Measurements from ENCODE around the gene THNSL1.

THNSL1 gene

DNA sequence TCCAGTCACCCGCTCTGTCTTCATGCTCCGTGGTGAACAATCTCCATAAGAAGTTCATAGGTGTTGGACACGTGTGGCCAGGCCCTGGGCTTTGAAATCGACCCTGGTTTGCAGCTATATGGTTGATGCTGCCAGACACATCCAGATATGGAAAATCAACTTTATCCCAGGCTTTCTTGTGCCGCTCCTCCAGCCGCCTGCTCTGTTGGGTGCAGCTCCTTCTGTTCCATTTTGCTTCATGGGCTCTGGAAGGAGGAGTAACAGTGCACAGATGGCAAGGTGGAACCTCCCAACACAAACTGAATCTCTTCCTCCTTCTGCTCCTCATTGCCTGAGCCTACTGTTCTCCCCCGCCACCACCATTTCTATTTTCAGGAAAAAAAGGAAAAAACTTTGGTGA is 44.7 kb downstream of the THNSL1 start:
- no peak for DNase-seq

DNA sequence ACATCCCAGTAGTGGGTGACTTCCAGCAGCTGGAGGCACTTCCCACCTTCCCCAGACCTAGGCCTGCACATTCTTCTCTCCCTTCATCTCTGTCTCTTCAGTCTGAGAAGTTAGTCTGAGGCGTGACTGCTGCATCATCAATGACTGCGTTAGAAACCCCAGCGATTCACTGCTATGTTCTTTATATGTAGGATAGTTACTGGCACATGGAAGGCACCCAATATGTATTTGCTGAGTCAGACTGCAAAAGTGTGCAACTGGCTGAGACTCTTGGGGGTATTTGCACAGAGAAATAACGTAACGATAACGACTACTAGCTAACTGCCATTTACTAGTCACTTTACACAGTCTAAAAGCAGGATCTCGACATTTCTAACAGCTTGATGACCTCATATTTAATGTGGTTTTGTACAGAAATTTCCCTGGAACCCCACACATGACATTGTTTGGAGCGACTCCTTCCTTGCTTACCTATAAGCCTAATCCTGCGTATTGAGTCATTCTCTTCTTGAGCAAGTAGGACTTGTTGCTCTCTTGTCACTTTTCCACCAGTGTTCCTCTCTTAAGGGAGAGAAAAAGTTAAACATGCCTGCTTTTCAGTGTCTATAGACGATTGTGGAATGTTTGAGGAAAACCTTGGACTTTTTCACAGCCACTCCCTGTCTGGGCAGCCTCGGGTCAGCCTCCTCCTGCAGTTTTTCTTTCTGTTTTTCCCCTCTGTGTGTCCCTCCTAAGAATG is 45.5 kb downstream of the THNSL1 start:
- no peak for DNase-seq

DNA sequence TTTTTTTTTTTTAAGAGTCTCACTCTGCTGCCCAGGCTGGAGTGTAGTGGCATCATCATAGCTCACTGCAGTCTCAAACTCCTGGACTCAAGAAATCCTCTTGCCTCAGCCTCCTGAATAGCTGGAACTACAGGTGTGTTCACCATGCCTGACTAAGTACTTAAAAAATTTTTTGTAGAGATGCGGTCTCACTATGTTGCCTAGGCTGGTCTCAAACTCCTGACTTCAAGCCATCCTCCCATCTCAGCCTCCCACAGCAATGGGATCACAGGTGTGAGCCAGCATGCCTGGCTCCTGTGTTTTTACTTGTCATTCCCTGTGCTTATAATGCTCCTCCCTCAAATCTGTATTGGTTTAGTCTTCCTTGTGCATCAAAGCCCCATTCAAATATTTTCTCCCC is 46.7 kb downstream of the THNSL1 start:
- no peak for DNase-seq

DNA sequence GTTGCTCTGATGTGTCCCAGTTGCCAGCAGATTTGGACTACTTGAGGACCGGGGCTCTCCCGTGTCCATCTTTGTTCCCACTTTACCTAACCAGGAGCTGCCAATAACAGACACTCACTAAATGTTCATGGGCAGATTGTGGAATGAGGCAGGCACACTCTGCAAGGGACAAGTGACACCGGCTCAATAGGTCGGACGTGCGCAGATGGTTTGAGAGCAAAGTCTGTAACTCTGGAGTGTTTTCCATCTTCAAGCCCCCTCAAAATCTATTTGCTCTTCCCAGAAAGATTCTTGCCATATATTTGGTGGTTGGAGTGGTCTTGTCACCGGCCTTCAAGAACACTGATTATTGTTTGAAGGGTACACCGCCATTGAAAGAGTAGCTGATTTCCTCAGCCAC is 47.2 kb downstream of the THNSL1 start:
- DNase-seq, result no peak

DNA sequence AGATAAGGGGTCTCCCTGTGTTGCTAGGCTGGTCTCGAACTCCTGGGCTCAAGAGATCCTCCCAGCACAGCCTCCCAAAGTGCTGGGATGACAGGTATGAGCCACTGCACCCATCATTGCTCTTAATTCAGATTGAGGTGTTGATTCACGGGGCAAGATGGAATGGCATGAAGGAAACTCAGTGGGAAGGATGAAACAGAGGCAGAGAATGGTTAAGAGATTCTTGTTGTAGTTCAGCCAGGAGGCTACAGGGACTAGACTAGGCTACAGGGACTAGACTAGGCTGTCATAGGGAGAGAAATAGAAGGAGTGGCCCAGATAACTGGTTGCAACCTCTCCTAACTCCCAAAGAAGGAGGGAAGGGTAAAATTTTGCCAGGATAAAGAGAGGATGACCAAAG is 48.0 kb downstream of the THNSL1 start:
- no peak for DNase-seq

DNA sequence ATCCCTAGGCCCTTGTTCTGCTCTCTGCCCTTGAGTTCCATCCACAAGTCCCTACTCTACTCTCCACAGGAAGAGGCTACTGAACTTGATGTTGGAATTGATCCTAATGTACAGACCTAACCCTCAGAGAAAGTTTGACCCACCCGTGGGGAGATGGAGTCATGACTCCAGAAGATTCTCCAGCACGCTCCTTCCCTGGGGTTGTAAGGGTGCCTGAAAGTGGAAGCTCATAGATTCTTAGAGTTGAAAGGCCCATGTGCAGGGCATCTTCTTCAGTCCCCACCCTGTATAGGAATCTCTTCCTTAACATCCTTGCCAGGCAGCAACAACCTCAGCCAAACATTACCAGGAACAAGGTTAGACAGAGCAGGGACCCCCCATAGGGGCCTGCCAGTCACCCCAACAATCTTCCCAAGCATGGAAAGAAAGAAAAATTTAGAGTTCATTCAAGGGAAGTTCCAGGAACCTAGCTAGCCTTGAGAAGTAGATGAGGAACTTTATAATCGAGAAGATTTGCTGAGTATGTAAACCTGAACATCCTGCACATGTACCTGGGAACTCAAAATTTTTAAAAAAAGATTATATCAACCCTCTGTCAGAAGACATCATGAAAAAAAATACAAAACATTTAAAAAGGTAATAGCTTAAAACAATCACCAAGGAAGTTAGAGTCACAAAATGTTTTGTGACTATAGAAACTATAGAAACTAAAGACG is 49.5 kb downstream of the THNSL1 start:
- no peak for DNase-seq

DNA sequence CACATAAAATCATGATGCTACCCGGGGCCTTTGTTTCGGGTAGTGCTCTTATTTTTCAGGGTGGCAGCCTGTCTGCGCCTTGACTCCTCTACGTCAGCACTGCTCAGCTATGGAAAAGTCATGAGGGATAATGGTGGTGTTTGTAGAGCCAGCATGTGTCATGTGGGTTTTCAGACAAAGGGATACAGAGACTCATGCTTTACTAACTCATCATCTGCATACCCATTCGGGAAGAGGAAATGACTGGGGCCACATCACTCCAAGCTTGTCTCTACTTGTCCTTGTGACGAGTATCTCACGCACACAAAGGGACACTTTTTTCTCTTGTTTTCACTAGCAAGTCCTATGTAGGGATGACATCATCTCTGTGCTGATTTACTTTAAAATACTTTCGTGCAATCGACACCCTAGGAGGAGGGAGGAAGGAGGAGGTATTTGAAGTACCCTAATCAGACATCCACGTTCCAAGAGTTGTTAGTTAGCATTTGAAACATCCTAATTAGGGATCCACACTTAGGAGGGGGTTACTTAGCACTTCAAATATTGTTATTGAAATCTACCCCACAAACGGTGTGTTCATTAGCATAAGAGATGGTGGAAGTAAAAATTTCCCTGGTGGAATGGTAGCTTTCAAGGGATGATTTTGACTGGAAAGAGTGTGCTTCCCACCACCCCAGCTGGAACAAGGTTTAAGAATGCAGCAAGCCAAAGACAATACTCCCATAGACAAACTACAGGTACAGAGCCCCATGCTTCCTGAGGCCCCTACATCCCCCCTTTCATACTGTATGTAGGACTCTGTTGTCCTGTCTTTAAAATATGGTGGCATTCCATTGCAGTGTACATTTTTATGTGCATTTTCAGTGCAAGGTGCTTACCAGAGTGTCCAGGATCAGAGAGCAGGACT is 52.0 kb downstream of the THNSL1 start:
- DNase-seq, result no peak

DNA sequence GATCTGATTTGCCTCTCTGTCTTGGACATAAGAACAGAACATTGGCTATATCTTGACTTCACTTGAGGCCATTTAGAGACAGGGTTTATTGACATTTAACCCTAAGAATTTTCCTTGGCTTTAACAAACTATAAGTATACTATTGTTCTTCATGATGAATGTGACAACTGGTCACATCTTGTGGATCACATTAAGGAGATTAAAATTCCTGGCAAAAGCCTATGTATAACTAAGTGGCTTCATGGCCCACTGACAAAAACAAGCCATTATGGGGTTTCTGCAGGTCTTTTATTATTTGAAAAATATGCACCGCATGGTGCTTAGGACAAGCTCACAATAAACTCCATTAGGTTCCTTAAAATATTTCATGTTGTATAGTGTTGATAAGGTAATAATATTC is 54.8 kb downstream of the THNSL1 start:
- no peak for DNase-seq

DNA sequence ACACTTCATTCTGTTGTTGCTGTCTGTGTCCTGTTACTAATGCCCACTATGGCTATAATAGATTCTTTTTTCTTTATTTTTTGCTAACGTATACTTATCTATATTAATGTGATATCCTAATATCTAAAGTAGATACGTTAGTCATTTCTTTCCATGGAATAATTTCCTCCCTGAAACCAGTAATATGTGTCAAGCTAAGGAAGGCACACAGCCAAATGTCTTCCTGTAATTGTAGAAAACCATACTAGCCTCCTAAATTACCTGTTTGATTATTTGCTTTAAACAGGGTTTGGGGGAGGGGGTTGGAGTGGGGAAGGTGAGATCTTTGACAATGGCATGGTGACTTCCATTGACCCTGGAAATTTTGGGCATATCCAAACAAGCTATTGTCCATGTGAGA is 56.4 kb downstream of the THNSL1 start:
- no peak for DNase-seq

DNA sequence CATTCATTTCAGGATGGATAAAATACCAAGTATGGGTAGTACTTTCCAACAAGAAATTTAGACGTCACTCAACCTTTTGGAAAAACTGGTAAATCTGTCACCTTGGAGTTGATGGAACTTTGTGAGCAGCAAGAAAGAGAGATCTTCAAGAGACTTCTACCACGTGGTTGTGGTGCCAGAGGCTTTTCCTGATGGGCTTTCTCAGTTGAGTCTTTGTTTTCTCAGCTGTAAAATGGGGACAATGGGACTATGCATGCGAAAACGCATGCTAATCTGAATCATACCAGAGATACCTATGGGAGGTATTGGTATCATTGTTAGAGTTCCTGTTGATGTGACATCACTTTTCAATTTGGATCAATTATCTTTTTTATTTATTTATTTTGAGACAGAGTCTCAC is 59.4 kb downstream of the THNSL1 start:
- no peak for DNase-seq
